HepG2 (cell line): ENCODE results near the gene LCMT2. TPM values are rescaled to one million over a fixed set of nuclear protein-coding genes. Genes with fewer than 3 reads are reported as not detected.
A peak's percentile ranks its signal among the peaks of the same experiment; 100 is the strongest.

Experiments
- ARHGAP35 ChIP-seq: sonication (generic); formaldehyde crosslinking; IDR thresholded peaks from 2 replicates; pipeline ENCODE4 v1.9.0; 2022; ENCODE audit warnings: mild to moderate bottlenecking, inconsistent platforms, moderate library complexity, missing genetic modification reagents, borderline replicate concordance
- ARNT ChIP-seq: fragments of 450-650 bp; IDR thresholded peaks from 2 replicates; pipeline ENCODE4 v1.6.1; 2017
- ATF5 ChIP-seq: sonication (generic); formaldehyde crosslinking; IDR thresholded peaks from 2 replicates; pipeline ENCODE4 v1.4.0; 2020; ENCODE audit warnings: mild to moderate bottlenecking, low read depth, missing genetic modification reagents
- BRD4 ChIP-seq: sonication (generic); formaldehyde crosslinking; IDR thresholded peaks from 2 replicates; pipeline ENCODE4 v1.4.0; 2020; ENCODE audit warnings: missing genetic modification reagents
- EHMT2 ChIP-seq: fragments of 200-600 bp; sonication (generic); IDR thresholded peaks from 2 replicates; pipeline ENCODE4 v1.7.0; 2017; ENCODE audit warnings: antibody characterized with exemption, low read depth, low read length, borderline replicate concordance
- FOXK1 ChIP-seq: sonication (generic); formaldehyde crosslinking; IDR thresholded peaks from 2 replicates; pipeline ENCODE4 v1.4.0; 2020; ENCODE audit warnings: low read depth, missing genetic modification reagents, borderline replicate concordance
- FOXK2 ChIP-seq: fragments of 450-650 bp; IDR thresholded peaks from 2 replicates; pipeline ENCODE4 v1.6.1; 2016
- GATAD1 ChIP-seq: IDR thresholded peaks from 2 replicates; pipeline ENCODE4 v1.6.1; 2016; ENCODE audit warnings: missing genetic modification reagents, missing compliant biosample characterization
- HOXA5 ChIP-seq: sonication (generic); formaldehyde crosslinking; IDR thresholded peaks from 2 replicates; pipeline ENCODE4 v1.4.0; 2020; ENCODE audit warnings: missing genetic modification reagents
- HOXA9 ChIP-seq: sonication (generic); formaldehyde crosslinking; IDR thresholded peaks from 2 replicates; pipeline ENCODE4 v1.8.1; 2022; ENCODE audit warnings: missing genetic modification reagents, mild to moderate bottlenecking, moderate library complexity, borderline replicate concordance
- ISX ChIP-seq: sonication (generic); formaldehyde crosslinking; conservative IDR thresholded peaks from 2 replicates; pipeline ENCODE4 v1.5.0; 2020; ENCODE audit warnings: missing genetic modification reagents
- MEF2D ChIP-seq: sonication (generic); formaldehyde crosslinking; IDR thresholded peaks from 2 replicates; pipeline ENCODE4 v1.5.1; 2020; ENCODE audit warnings: mild to moderate bottlenecking, missing genetic modification reagents
- NFAT5 ChIP-seq: sonication (generic); formaldehyde crosslinking; IDR thresholded peaks from 2 replicates; pipeline ENCODE4 v1.4.0; 2020; ENCODE audit warnings: missing genetic modification reagents
- NFKB2 ChIP-seq: sonication (generic); formaldehyde crosslinking; IDR thresholded peaks from 2 replicates; pipeline ENCODE4 v1.4.0; 2020; ENCODE audit warnings: missing genetic modification reagents, borderline replicate concordance
- RCOR2 ChIP-seq: IDR thresholded peaks from 2 replicates; pipeline ENCODE4 v1.6.1; 2016; ENCODE audit warnings: missing biosample characterization, missing genetic modification reagents
- RNF219 ChIP-seq: sonication (generic); formaldehyde crosslinking; IDR thresholded peaks from 2 replicates; pipeline ENCODE4 v1.5.0; 2020; ENCODE audit warnings: mild to moderate bottlenecking, missing genetic modification reagents
- RORA ChIP-seq: sonication (generic); formaldehyde crosslinking; IDR thresholded peaks from 2 replicates; pipeline ENCODE4 v1.5.0; 2020; ENCODE audit warnings: mild to moderate bottlenecking, missing genetic modification reagents, moderate library complexity
- TFDP1 ChIP-seq: IDR thresholded peaks from 2 replicates; pipeline ENCODE4 v1.6.1; 2016; ENCODE audit warnings: missing compliant biosample characterization, missing genetic modification reagents, borderline replicate concordance
- ZNF30 ChIP-seq: sonication (generic); formaldehyde crosslinking; IDR thresholded peaks from 2 replicates; pipeline ENCODE4 v1.5.0; 2020; ENCODE audit warnings: mild to moderate bottlenecking, missing genetic modification reagents
- ZNF549 ChIP-seq: sonication (generic); formaldehyde crosslinking; IDR thresholded peaks from 2 replicates; pipeline ENCODE4 v1.5.0; 2020; ENCODE audit warnings: missing genetic modification reagents
- ZNF720 ChIP-seq: sonication (generic); formaldehyde crosslinking; IDR thresholded peaks from 2 replicates; pipeline ENCODE4 v1.4.0; 2020; ENCODE audit warnings: missing genetic modification reagents
- polyA plus RNA-seq, 8 experiments: library from polyadenylated mRNA; depleted of rRNA in 3 of 8; stranded (reverse) in 7 of 8; unstranded in 1 of 8; fragments of >200 nt; fragmentation: Illumina TruSeq in 4 of 8; extraction: Trizol in 4 of 8; gene quantifications; 2 replicates each; pipeline versions ENCODE4 v1.2.1 to v1.2.3, GENCODE V29; 2011 to 2016; ENCODE audit warnings: low read depth in 4 of 8, missing spikeins in 1 of 8, mixed read lengths in 1 of 8; ENCODE audit not compliant: insufficient read depth in 1 of 8
- total RNA-seq, 5 experiments: library from RNA; depleted of rRNA; stranded (reverse); fragments of >200 nt; fragmentation: Illumina TruSeq; extraction: Trizol; gene quantifications; 2 replicates each; pipeline ENCODE4 v1.2.3, GENCODE V29; 2016; ENCODE audit warnings: low read depth in 1 of 5

LCMT2 gene
- total and polyA plus RNA-seq, 2 of the 13 experiments (the other 11 are each of a cell fraction or from before 2014, with no cell fraction given): 6.9 to 9.1 TPM

- no peak for TF ChIP-seq TFDP1 (CRISPR knock-in tag)
- TF ChIP-seq HOXA9: no peak; the same call in 1 of the 2 replicates
- no peak for TF ChIP-seq ZNF549 (CRISPR knock-in tag)
- TF ChIP-seq FOXK2: no peak
- TF ChIP-seq ATF5 (CRISPR knock-in tag): no peak
- TF ChIP-seq FOXK1: peak; percentile 28; the same call in 1 of the 2 replicates
- peak; percentile 83 for TF ChIP-seq GATAD1 (CRISPR knock-in tag)
- TF ChIP-seq HOXA5 (CRISPR knock-in tag): no peak
- TF ChIP-seq RORA (CRISPR knock-in tag): no peak
- TF ChIP-seq RCOR2: no peak
- peak; percentile 46; the same call in 1 of the 2 replicates for TF ChIP-seq ZNF30 (CRISPR knock-in tag)
- TF ChIP-seq ARHGAP35 (CRISPR knock-in tag): peak; percentile 77; the same call in 1 of the 2 replicates
- TF ChIP-seq EHMT2: no peak
- no peak for TF ChIP-seq NFAT5 (CRISPR knock-in tag)
- peak; percentile 46; the same call in 1 of the 2 replicates for TF ChIP-seq MEF2D (CRISPR knock-in tag)
- no peak for TF ChIP-seq ZNF720 (CRISPR knock-in tag)
- no peak; the same call in 1 of the 2 replicates for TF ChIP-seq RNF219 (CRISPR knock-in tag)
- TF ChIP-seq ARNT: no peak
- peak; percentile 69 for TF ChIP-seq BRD4 (CRISPR knock-in tag)
- TF ChIP-seq ISX (CRISPR knock-in tag): no peak
- TF ChIP-seq NFKB2 (CRISPR knock-in tag): peak; percentile 66; the same call in 1 of the 2 replicates
Measured at GRCh38 chr15:43370975-43371974, 40.9 kb upstream of the LCMT2 start, which contains the start of the genes TUBGCP4 and ZSCAN29 (continued).
